Activated CD4-positive, alpha-beta T cell treated with anti-CD3 and anti-CD28 coated beads, Interleukin-2, amount 50 U/mL, for 1 hour (primary cell): ENCODE results near the gene VASN.

Experiments used
- DNase-seq: peaks from one replicate; pipeline ENCODE4 v3.0.0-alpha.2; 2020

The VASN gene

GRCh38 chr16:4373356-4373908 lies 1.8 kb downstream of the VASN start:
- no peak for DNase-seq

DNA sequence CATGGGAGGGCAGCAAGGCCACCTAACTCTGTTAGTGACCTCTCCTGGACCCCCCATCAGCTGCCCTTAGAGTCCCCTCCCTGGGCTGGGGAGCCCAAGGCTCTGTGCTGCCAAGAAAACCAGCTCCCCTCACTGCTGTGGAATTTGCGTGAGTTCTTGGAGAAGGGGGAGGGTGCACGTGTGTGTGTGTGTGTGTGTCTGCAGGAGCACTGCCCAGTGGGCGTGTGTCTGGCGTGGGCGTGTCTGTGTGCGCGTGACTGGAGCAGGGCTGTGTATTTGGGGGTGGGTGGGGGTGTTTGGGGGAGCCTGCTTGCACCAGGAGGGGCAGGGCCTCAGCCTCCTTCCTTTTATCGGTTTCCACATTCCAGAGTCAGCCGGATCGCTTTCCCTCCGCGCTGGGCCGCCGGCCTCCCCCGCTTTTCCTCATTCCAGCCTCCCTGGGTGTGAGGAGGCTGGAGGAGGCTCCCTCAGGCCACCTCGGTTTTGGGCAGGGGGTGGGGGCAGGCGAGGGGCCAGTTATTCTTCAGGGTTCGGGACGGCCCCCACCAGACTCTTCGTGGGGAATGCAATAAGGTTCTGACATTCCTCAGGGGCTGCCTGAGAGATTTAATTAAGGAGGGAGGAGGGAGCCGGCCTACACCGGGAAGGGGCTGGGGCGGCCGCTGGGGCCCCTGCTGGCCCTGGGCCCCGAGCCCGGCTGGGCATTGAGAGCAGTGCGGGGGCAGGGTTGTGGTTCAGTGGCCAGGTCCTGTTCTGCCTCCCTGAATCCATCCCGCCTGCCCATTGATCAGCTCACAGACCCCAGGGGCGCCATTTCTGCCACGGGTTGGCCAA lies 2.5 kb downstream of the VASN start:
- no peak for DNase-seq

GRCh38 chr16:4375717-4376116 lies 4.1 kb downstream of the VASN start:
- no peak for DNase-seq

DNA sequence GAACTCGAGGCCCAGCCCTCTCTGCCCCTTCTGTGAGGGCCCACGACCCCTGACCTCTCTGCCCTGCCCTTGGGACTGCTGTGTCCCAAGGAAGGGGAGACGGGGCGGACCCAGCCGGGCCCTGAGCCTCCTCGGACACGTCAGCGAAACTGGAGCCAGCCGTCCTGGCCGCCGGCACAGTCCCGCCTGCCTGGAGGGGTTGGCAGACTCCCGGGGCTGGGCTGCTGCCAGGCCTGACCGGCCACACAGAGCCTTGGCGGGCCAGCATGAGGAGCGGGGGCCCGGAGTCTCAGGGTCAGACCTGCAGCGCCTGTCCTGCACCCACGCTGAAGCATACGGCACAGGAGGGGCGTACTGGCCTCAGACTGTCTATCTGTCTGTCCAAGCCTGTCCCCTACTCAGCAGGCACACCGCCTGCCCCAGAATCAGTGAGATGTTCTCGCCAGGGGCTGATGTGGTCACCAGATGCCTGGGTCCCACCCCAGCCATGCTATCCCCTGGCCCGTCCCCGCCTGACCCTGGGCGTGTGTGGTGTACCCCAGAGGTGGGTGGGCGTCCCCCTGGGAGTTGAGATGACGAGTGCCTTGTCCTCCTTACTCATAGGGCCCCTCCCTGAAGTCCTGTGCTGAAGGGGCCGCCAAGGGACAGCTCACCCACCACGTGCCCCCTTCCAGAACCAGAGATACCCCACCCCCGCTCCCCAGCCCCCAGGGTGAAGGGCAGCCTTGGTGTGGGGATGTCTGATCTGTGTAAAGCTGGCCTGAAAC lies 4.7 kb downstream of the VASN start:
- DNase-seq = no peak

- no peak for DNase-seq
Observed at GRCh38 chr16:4376893-4377572, 5.4 kb downstream of the VASN start.

GRCh38 chr16:4377573-4378154 lies 6.0 kb downstream of the VASN start:
- no peak for DNase-seq

GRCh38 chr16:4378161-4378666 lies 6.6 kb downstream of the VASN start:
- no peak for DNase-seq

- DNase-seq = no peak
Observed at GRCh38 chr16:4378999-4379690, 7.5 kb downstream of the VASN start.

DNA sequence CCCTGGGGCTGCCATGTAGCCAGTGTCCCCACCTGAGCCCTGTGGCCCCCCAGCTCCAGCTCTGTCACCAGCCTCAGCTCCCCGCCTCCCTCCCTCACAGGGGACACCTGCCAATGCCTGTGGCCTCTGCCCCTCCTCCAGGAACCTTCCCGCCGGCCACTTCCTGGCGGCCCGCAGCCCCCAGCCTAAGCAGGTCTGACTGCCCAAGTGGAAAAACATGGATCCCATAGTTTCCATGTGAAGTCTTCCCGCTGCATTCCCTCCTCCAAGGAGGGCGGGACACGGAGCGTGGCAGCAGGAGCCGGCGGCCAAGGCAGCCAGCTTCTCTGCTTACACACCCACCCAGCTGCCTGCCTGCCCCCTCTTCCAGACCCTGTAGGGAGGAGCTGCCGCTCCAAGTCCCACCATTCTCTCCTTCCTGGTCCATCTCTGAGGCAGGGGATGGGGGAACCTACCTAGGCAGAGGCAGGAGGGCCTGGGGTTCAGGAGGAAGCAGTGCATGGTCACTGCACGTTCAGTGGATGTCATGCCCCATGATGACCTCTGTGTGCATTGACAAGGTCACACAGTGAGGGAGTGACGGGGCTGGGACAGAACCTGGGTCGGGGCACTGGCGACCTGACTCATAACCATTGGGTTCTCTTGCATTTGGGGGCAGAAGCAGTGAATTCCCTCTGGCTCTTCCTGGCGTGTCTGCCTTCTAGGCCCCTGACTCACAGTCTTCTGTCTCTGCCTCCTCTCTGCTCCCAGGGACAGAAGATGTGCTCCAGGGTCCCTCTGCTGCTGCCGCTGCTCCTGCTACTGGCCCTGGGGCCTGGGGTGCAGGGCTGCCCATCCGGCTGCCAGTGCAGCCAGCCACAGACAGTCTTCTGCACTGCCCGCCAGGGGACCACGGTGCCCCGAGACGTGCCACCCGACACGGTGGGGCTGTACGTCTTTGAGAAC lies 8.7 kb downstream of the VASN start:
- no peak for DNase-seq

GRCh38 chr16:4381072-4381934 lies 9.7 kb downstream of the VASN start:
- DNase-seq = no peak

DNA sequence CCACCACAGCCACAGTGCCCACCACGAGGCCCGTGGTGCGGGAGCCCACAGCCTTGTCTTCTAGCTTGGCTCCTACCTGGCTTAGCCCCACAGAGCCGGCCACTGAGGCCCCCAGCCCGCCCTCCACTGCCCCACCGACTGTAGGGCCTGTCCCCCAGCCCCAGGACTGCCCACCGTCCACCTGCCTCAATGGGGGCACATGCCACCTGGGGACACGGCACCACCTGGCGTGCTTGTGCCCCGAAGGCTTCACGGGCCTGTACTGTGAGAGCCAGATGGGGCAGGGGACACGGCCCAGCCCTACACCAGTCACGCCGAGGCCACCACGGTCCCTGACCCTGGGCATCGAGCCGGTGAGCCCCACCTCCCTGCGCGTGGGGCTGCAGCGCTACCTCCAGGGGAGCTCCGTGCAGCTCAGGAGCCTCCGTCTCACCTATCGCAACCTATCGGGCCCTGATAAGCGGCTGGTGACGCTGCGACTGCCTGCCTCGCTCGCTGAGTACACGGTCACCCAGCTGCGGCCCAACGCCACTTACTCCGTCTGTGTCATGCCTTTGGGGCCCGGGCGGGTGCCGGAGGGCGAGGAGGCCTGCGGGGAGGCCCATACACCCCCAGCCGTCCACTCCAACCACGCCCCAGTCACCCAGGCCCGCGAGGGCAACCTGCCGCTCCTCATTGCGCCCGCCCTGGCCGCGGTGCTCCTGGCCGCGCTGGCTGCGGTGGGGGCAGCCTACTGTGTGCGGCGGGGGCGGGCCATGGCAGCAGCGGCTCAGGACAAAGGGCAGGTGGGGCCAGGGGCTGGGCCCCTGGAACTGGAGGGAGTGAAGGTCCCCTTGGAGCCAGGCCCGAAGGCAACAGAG lies 10.5 kb downstream of the VASN start:
- no peak for DNase-seq

- DNase-seq = no peak
Observed at GRCh38 chr16:4382795-4383357, 11.2 kb downstream of the VASN start.

- no peak for DNase-seq
Observed at GRCh38 chr16:4383591-4384444, 12.2 kb downstream of the VASN start.

- DNase-seq = no peak
Observed at GRCh38 chr16:4384509-4384942, 12.9 kb downstream of the VASN start.

DNA sequence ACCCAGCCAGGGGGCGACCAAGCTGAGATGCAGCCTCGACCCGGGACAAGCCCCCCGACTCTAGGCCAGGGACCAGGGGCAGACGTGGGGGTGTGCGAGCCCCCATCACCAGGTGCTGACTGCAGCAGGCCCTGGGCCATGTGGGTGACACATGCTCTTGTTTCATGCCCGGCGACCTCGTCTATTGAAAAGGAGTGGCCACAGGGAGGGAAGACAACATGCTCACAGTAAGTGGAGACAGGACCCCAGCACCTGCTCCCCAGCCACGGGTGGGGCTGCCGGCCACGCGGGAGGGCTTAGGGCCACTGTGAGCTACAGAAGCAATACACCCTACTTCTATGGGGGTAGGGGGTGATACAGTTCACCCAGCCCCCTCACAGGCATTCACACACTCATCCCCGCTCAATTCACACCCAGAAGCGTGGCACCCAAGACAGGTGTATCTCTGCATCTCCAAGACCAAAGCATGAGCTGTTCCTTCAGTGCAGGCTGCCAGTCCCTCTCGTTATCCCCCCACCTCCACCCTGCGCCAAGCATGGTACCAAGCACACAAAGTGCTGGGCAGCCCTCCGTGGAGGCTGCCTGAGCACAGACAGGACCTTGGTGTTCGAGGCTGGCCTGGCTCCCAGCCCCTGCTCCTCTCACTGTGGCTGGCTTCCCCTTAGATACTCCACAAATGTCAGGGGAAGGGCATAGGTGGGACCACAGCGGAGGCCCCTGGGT lies 13.6 kb downstream of the VASN start:
- DNase-seq = no peak

- no peak for DNase-seq
Observed at GRCh38 chr16:4385789-4386450, 14.3 kb downstream of the VASN start.
